SU-DHL-6 (cell line): ENCODE results near the gene COG7.

Experiments used
- CTCF ChIP-seq: fragments of 200-600 bp; sonication (generic); IDR thresholded peaks from one replicate; pipeline ENCODE4 v1.5.1; 2017; ENCODE audit warnings: antibody characterized with exemption, mild to moderate bottlenecking, low read length, moderate library complexity; ENCODE audit not compliant: insufficient read depth, poor library complexity, severe bottlenecking
- EZH2phosphoT487 ChIP-seq: fragments of 200-600 bp; sonication (generic), shearing (Covaris generic); conservative IDR thresholded peaks from 2 replicates; pipeline ENCODE4 v1.6.1; 2018; ENCODE audit warnings: mild to moderate bottlenecking, antibody characterized with exemption, low read length, moderate library complexity, mixed read lengths

- TF ChIP-seq EZH2phosphoT487: no peak
- TF ChIP-seq CTCF: no peak
These were observed 67.5 kb downstream of the COG7 start for GRCh38 chr16:23385441-23385840.
